GM19467 (cell line): Measurements from ENCODE around the gene TMEM217.

ENCODE experiments used
- ATAC-seq: cut with Tn5 transposase; IDR thresholded peaks from one replicate; pipeline ENCODE4 v1.9.1; 2021; ENCODE audit warnings: mild to moderate bottlenecking, moderate library complexity; ENCODE audit not compliant: unreplicated experiment

The TMEM217 gene

GRCh38 chr6:37280162-37280887, 22.4 kb upstream of the TMEM217 start:
- no peak for ATAC-seq

- ATAC-seq = no peak
Observed at GRCh38 chr6:37279366-37280134, 21.6 kb upstream of the TMEM217 start.

GRCh38 chr6:37277001-37277409, 19.1 kb upstream of the TMEM217 start:
- ATAC-seq = peak; percentile 76

DNA sequence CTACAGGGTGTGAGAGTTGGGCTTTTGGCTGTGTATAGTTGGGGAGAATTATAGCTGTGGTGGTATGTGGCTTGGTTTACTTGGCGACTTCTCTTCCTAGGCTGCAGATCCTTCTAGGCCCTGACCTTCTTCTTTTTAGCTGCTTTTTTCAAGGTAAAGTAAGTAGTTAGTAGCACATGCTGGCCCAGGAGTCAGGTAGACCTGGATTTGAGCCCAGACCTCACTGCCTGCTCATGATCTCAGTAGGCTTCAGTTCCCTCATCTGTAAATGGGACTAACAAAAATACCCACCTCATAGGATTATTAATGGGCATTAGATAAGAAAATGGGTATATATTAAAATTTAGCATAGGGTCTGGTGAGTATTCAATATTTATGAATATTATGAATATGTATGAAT, 17.4 kb upstream of the TMEM217 start:
- no peak for ATAC-seq

DNA sequence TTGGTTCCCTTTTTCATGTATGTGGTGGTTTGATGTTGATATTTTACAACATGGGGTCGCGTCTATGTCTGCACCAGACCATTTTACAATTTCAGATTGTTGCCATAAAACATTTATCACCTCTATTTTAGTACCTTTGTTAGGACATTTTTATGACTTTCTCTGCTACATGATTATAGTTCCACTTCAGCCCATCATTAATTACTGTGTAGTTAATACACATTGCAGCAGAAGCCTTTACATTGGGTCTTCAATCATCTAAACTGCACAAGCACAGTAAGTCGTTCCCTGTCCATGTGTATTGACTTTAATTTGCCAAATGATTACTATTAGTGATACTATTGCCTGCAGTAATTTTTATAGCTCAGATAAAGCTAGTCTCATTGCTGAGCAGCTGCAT, 15.7 kb upstream of the TMEM217 start:
- no peak for ATAC-seq

DNA sequence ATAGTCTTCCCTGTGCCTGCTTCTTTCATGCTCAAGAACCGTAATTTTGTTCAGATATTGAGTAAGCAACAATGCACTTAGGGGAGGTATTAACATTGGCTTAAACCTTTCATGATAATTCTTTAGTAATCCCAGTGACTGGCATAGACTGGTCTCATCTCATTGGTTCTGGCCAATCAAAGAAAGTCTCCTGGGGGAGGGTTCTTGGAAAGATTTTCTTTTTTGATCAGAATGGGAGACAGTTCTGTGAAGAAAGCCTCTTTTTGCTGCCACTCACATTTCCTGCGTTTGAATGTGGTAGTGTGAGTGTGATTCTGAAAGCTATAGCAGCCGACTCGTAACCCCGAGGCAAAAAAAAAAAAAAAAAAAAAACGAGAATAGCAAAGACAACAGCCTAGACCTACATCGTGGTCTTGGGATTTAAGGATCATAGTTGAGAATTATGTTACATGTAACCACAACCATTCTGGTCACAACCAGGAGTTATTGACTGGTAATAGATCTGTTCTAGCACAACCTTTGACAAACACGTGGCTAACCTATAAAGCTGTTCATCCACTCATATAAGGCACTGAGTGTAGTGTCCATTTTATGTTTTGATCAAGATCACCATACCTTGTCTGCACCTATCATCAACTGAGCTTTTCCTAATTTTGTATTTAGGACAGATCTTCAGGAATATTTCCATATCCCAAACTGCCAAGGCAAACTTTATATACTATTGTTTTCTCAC, 15.1 kb upstream of the TMEM217 start:
- no peak for ATAC-seq

- no peak for ATAC-seq
Observed at GRCh38 chr6:37269105-37269504, 11.2 kb upstream of the TMEM217 start.

- no peak for ATAC-seq
Observed at GRCh38 chr6:37265860-37266259, 7.9 kb upstream of the TMEM217 start.

DNA sequence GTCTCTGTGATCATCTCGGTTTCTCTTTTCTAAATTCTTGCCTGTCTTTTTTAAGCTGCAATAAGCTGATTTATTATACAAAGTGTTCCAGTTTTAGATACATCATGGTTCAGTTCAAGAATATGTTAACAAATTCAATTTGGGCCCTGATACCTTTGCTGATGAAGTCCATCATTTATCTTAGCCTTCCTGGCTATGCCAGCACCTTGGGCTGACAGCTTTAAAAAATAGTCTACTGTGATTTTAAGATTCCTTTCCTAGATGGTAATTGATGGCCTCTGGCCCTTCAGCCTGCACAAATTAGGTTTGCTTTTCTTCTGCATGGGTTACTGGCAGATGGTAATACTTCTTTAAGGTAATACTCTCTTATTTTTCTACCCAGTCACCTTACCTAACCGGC, 7.1 kb upstream of the TMEM217 start:
- ATAC-seq = no peak

DNA sequence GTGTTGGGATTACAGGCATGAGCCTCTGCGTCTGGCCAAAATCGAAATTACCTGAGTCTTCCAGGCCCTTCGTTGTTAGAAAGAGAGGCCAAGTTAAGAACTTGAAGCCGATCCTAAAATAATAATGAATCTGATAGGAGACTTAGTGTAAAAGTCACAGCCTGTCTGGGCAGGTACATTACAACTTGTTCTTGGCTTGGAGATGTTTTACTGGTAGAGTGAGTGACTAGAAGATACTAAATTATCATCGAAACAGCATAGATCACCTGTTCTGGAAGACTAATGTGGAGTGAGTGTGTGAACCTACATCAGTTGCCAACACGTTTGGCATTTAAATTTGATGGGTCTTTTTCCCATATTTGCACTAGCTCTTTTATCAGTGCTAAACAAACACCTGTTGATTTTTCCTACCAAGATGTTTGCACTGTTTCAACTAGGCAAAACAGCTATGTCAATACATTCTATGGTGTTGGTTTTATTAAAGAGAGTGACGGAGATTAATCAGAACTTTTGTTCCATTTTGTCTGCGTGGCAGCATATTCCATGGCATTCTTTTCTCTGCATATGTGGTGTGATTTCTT, 4.6 kb upstream of the TMEM217 start:
- ATAC-seq = no peak

GRCh38 chr6:37261198-37261597, 3.3 kb upstream of the TMEM217 start:
- no peak for ATAC-seq

DNA sequence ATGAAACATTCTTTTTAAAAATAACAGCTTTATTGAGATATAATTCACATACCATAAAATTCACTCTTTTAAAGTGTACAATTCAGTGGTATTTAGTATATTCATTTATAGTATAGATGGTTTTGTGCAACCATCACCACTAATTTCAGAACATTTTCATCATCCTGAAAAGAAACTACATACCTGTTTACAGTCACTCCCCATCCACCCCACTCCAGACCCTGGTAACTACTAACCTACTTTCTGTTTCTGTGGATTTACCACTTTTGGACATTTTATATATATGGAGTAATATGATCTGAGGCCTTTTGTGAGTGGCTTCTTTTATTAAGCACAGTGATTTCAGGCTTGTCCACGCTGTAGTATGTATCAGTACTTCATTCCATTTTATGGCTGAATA, 2.5 kb upstream of the TMEM217 start:
- no peak for ATAC-seq

DNA sequence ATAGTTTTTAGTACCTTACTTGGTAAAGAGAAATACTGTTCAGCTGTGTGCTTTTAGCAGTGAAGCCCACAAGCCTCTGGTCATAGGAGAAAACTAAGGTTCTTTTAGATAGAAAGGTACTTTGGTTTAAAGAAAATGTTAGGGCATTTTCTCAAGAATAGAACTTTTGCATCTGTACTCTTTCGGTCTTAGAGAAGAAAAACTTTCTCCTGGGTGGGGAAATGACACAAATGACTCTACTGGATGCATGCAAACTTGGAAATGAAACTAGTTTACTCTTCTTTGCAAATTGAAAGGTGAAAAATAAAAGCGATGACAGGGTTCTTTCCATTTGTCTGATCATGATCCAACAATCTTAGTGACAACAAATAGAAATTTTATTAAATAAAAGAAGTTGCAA, 2.1 kb upstream of the TMEM217 start:
- no peak for ATAC-seq

DNA sequence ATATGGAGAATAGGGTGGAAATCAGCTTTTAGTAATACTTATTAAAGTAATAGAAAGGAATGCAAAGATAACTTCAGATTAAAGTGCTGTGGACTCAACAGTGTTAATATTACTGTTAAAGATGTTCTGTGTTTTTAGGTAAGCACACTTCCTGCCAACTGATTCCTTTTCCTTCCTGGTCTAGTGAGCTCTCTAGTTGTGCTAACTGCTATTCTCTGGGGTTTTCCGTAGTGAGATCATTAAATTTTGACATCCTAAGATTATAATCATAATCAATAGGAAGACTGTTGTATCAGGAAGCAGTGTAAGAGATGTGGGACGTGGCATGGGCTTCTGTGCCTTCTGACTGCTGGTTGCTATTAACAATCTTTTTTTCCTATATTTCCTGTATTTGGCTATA, 1.2 kb upstream of the TMEM217 start:
- ATAC-seq = no peak

DNA sequence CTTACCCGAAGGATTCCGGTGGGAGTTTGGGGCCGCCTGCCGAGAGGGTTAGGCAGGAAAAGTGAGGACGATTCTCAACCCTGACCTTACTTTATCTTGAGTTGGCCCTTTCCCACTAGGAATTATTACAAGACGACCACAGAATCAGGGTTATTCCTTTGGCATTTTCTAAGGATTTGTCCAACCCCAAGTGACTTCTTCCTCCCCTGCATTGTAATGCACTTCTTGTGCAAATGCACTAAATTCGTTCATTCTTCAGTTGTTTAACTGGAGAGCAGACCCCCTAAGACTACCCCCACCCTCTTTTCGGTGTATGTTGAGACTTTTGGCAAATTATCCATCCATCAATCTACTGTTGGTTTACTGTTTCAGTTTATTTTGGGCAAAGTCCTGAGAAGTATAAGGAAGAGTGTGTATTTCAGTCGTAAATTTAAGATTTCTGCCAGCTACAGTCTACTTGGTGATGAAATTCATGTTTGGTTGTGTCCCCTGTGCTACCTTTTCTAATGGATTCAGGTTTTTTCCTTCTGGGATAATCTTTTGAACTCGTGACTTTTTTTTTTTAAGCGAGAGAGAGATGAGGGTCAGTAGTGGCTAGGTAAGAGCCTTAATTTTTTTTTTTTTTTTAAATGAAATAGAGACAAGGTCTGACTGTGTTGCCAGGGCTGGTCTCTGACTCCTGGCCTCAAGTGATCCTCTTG, 611 bp upstream of the TMEM217 start:
- no peak for ATAC-seq

GRCh38 chr6:37257320-37257633, 667 bp downstream of the TMEM217 start:
- ATAC-seq = no peak

GRCh38 chr6:37256692-37257319, 1.1 kb downstream of the TMEM217 start:
- no peak for ATAC-seq

- no peak for ATAC-seq
Observed at GRCh38 chr6:37254881-37255280, 3.1 kb downstream of the TMEM217 start.

DNA sequence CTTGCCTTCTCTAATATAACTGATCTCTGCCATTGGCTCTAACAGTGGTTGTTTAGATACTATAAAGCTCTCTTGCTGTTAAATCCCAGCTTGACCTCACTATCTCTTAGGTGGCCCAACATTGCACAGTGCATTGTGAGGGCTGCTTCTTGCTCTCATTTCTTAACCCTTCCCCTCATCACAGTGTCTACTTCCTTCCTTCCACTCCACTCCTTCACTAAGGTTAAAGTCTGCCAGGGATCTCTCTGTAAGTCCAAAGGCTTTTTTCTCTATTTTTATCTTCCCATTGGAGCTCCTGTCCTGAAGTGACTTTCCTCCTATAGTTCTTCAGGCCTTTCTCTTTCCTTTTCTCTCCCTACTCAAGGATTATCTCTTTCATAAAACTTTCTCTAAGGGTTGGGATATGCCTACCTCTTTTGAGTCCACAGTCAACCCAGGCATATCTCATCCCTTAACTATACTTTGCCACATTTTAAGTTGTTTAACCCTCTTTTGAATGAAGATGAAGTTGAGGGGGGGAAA, 4.4 kb downstream of the TMEM217 start:
- ATAC-seq = no peak

DNA sequence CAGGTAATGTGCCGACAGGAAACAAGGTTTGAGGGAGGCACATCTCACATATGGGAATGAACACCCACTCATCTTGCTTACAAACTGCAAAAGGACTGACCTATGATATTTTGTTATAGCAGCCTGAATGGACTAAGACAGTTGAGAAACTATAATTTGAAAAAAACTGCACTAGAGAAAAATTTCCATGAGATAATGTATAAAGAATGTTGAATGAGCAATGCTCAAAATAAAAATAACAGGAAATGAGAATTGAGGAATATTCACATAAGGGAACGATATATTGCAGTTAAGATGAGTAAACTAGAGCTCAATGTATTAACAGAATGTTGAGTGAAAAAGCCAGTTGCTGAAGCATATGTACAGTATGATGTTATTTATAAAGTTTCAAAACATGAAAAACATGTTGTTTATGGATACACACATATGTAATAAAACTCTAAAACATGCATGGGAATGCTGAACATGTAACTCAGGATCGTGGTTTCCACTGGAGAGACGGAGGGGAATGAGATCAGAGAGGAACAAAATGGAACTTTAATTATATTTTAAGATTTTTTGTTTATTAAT, 6.6 kb downstream of the TMEM217 start:
- no peak for ATAC-seq
